DMS153 treated with DMSO at 0.1 percent for 48 hours (cell line): ENCODE results near the gene EIPR1.

Source experiments
- DNase-seq: peaks from one replicate; lab custom pipeline; 2025; ENCODE audit not compliant: unreplicated experiment; lab: John Stamatoyannopoulos, UW

EIPR1 gene

GRCh38 chr2:3256605-3257004, 121.0 kb downstream of the EIPR1 start:
- DNase-seq = no peak

- no peak for DNase-seq
These were observed 121.5 kb downstream of the EIPR1 start for GRCh38 chr2:3256157-3256556.

- DNase-seq = no peak
These were observed 123.1 kb downstream of the EIPR1 start for GRCh38 chr2:3254442-3254941.

GRCh38 chr2:3253913-3254441, 123.6 kb downstream of the EIPR1 start:
- no peak for DNase-seq

- no peak for DNase-seq
These were observed 125.7 kb downstream of the EIPR1 start for GRCh38 chr2:3251946-3252345.

- no peak for DNase-seq
These were observed 128.1 kb downstream of the EIPR1 start for GRCh38 chr2:3249476-3249962.

GRCh38 chr2:3248754-3249475, 128.7 kb downstream of the EIPR1 start:
- DNase-seq = no peak

- no peak for DNase-seq
These were observed 130.5 kb downstream of the EIPR1 start for GRCh38 chr2:3246928-3247714.

- no peak for DNase-seq
These were observed 131.2 kb downstream of the EIPR1 start for GRCh38 chr2:3246406-3246805.

GRCh38 chr2:3244486-3244885, 133.1 kb downstream of the EIPR1 start:
- no peak for DNase-seq

GRCh38 chr2:3243804-3244203, 133.8 kb downstream of the EIPR1 start:
- DNase-seq = no peak

- DNase-seq = no peak
These were observed 134.8 kb downstream of the EIPR1 start for GRCh38 chr2:3242747-3243369.

GRCh38 chr2:3241971-3242746, 135.5 kb downstream of the EIPR1 start:
- DNase-seq = no peak

GRCh38 chr2:3238951-3239841, 138.4 kb downstream of the EIPR1 start:
- DNase-seq = no peak

GRCh38 chr2:3236300-3237045, 141.1 kb downstream of the EIPR1 start:
- no peak for DNase-seq

- no peak for DNase-seq
These were observed 143.7 kb downstream of the EIPR1 start for GRCh38 chr2:3233877-3234276.

- no peak for DNase-seq
These were observed 148.4 kb downstream of the EIPR1 start for GRCh38 chr2:3229221-3229620.

- no peak for DNase-seq
These were observed 152.9 kb downstream of the EIPR1 start for GRCh38 chr2:3224681-3225080.
